ENCODE data around the gene COX14.

DNA sequence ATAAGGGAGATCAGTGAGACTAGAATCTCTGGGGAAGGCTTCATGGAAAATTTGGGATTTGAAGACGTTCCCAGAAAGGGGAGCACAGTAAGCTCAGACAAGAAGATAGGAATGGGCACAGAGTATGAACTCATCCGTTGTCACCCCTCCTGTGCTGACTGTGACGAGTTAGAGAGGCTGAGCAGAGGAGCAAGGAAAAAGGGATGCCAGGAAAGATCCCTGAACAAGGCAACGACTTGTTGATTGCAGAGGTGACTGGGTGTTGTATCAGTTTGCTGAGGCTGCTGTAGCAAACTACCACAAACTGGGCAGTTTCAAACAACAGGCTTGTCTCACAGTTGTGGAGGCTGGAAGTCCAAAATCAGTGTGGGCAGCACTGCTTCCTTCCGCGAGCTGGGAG is 14.1 kb upstream of the COX14 start:
- no peak for TF ChIP-seq SUZ12 (IDR thresholded peaks at IDR 0.05; ENCODE audit: extremely low read depth, insufficient read depth, insufficient read length)
- TF ChIP-seq YY1 (IDR thresholded peaks at IDR 0.05; ENCODE audit: insufficient read depth, insufficient read length): no peak
- TF ChIP-seq ZNF274 (IDR thresholded peaks at IDR 0.05; ENCODE audit: low read depth, low read length): no peak

All from NT2/D1 (cell line).